Liver (tissue), 9 donors: ENCODE data around the gene KAT6B. TPM values are rescaled to one million over a fixed set of nuclear protein-coding genes. Genes with fewer than 3 reads are reported as not detected.

Source experiments
- DNase-seq: peaks from one replicate; pipeline ENCODE4 v3.0.0-alpha.2; 2017; ENCODE audit warnings: low spot score
- H3K27ac ChIP-seq, 2 donors: one replicate each; pipeline ENCODE4 v1.7.0; 2013; ENCODE audit warnings: inconsistent platforms in 2 of 2, low read length in 2 of 2, control low read depth in 1 of 2, low read depth in 1 of 2, mild to moderate bottlenecking in 1 of 2
- H3K27me3 ChIP-seq, 4 donors: one replicate each; pipeline versions ENCODE4 v1.6.1 to v1.7.0; 2013; ENCODE audit warnings: low read length in 3 of 4, inconsistent platforms in 1 of 4, mild to moderate bottlenecking in 1 of 4, moderate library complexity in 1 of 4; ENCODE audit not compliant: control insufficient read depth in 4 of 4, insufficient read depth in 4 of 4
- H3K36me3 ChIP-seq, 4 donors: one replicate each; pipeline versions ENCODE4 v1.6.1 to v1.7.0; 2013; ENCODE audit warnings: low read length in 3 of 4, mild to moderate bottlenecking in 3 of 4, low read depth in 1 of 4, moderate library complexity in 1 of 4; ENCODE audit not compliant: control insufficient read depth in 4 of 4, insufficient read depth in 3 of 4
- H3K4me1 ChIP-seq, 4 donors: one replicate each; pipeline versions ENCODE4 v1.6.1 to v1.7.0; 2013; ENCODE audit warnings: low read length in 3 of 4, mild to moderate bottlenecking in 3 of 4, moderate library complexity in 1 of 4; ENCODE audit not compliant: control insufficient read depth in 4 of 4, insufficient read depth in 4 of 4
- H3K4me3 ChIP-seq, 3 donors: one replicate each; pipeline versions ENCODE4 v1.6.1 to v1.7.0; 2013; ENCODE audit warnings: low read length in 3 of 3, control low read depth in 1 of 3, low read depth in 1 of 3, mild to moderate bottlenecking in 1 of 3
- H3K9ac ChIP-seq, 2 donors: one replicate each; pipeline ENCODE4 v1.7.0; 2013; ENCODE audit warnings: low read length in 2 of 2, mild to moderate bottlenecking in 2 of 2, moderate library complexity in 2 of 2, control low read depth in 1 of 2, low read depth in 1 of 2
- H3K9me3 ChIP-seq, 4 donors: one replicate each; pipeline versions ENCODE4 v1.6.1 to v1.7.0; 2013; ENCODE audit warnings: low read length in 3 of 4; ENCODE audit not compliant: control insufficient read depth in 4 of 4
- ATF3 ChIP-seq: IDR thresholded peaks from 2 replicates; pipeline ENCODE4 v1.6.1; 2016; ENCODE audit warnings: antibody characterized with exemption
- EGR1 ChIP-seq, 2 donors: IDR thresholded peaks; 2 replicates each; pipeline ENCODE4 v1.6.1; 2016 to 2018; ENCODE audit warnings: antibody characterized with exemption in 2 of 2, low read depth in 2 of 2
- FOXA1 ChIP-seq: IDR thresholded peaks from 2 replicates; pipeline ENCODE4 v1.6.1; 2016; ENCODE audit warnings: antibody characterized with exemption
- FOXA2 ChIP-seq: IDR thresholded peaks from 2 replicates; pipeline ENCODE4 v1.6.1; 2016; ENCODE audit warnings: antibody characterized with exemption
- GABPA ChIP-seq, 2 donors: IDR thresholded peaks in 1 of 2; conservative IDR thresholded peaks in 1 of 2; 2 replicates each; pipeline ENCODE4 v1.6.1; 2016; ENCODE audit warnings: antibody characterized with exemption in 2 of 2, mild to moderate bottlenecking in 1 of 2, moderate library complexity in 1 of 2
- HNF4A ChIP-seq, 2 donors: conservative IDR thresholded peaks; 2 replicates each; pipeline ENCODE4 v1.6.1; 2016; ENCODE audit warnings: antibody characterized with exemption in 2 of 2, mild to moderate bottlenecking in 2 of 2
- HNF4G ChIP-seq: IDR thresholded peaks from 2 replicates; pipeline ENCODE4 v1.6.1; 2016; ENCODE audit warnings: antibody characterized with exemption
- JUND ChIP-seq, 2 donors: IDR thresholded peaks; 2 replicates each; pipeline ENCODE4 v1.6.1; 2016; ENCODE audit warnings: antibody characterized with exemption in 2 of 2
- MAX ChIP-seq: IDR thresholded peaks from 2 replicates; pipeline ENCODE4 v1.6.1; 2016; ENCODE audit warnings: antibody characterized with exemption
- NR2F2 ChIP-seq: IDR thresholded peaks from 2 replicates; pipeline ENCODE4 v1.6.1; 2016; ENCODE audit warnings: antibody characterized with exemption
- RAD21 ChIP-seq, 2 donors: IDR thresholded peaks; 2 replicates each; pipeline ENCODE4 v1.6.1; 2016; ENCODE audit warnings: antibody characterized with exemption in 2 of 2, mild to moderate bottlenecking in 2 of 2
- REST ChIP-seq: IDR thresholded peaks from 2 replicates; pipeline ENCODE4 v1.6.1; 2016; ENCODE audit warnings: antibody characterized with exemption, mild to moderate bottlenecking
- RXRA ChIP-seq, 2 donors: IDR thresholded peaks; 2 replicates each; pipeline ENCODE4 v1.6.1; 2017 to 2018; ENCODE audit warnings: antibody characterized with exemption in 2 of 2, mild to moderate bottlenecking in 1 of 2
- SP1 ChIP-seq: IDR thresholded peaks from 2 replicates; pipeline ENCODE4 v1.6.1; 2018; ENCODE audit warnings: antibody characterized with exemption, mild to moderate bottlenecking
- TAF1 ChIP-seq: conservative IDR thresholded peaks from 2 replicates; pipeline ENCODE4 v1.6.1; 2016; ENCODE audit warnings: antibody characterized with exemption, mild to moderate bottlenecking
- YY1 ChIP-seq: IDR thresholded peaks from 2 replicates; pipeline ENCODE4 v1.6.1; 2016; ENCODE audit warnings: antibody characterized with exemption, mild to moderate bottlenecking
- ZBTB33 ChIP-seq: IDR thresholded peaks from 2 replicates; pipeline ENCODE4 v1.6.1; 2016; ENCODE audit warnings: antibody characterized with exemption
- WGBS: extraction: QIAGEN DNeasy Blood & Tissue Kit; methylation state at CpG from one replicate; pipeline ENCODE4 v1.1.7; 2013; 5-methylcytosine and 5-hydroxymethylcytosine counted together
- polyA plus RNA-seq, 2 donors: library from polyadenylated mRNA; stranded (reverse) in 1 of 2; unstranded in 1 of 2; fragments of 200-250 nt in 1 of 2; fragments of >200 nt in 1 of 2; fragmentation: Nextera tagmentation in 1 of 2; extraction: Ambion mirVana in 1 of 2; gene quantifications; one replicate each; pipeline versions ENCODE4 v1.2.1 to v1.2.3, GENCODE V29; 2013 to 2015
- total RNA-seq, 2 donors: library from RNA; depleted of rRNA; stranded (reverse); fragments of >200 nt; gene quantifications; one replicate each; pipeline ENCODE4 v1.2.3, GENCODE V29; 2014
- donor health status: healthy.
- donor health status: healthy.
- donor health status: healthy.
- donor health status: healthy.
- donor health status: healthy.

Gene KAT6B
- total and polyA plus RNA-seq, 4 donors, result 2.0 to 21.2 (median 8.8) TPM

GRCh38 chr10:74992068-74992467 lies 165.7 kb downstream of the KAT6B start:
- H3K36me3 ChIP-seq, result peaks cover 0 to 6% (median 2%) of the 10 kb centered on the region in 4 donors
- no peak overlapping the region for H3K4me3 ChIP-seq
- no peaks in the 10 kb centered on the region for H3K9me3 ChIP-seq
- no peak for TF ChIP-seq GABPA (IDR thresholded peaks at IDR 0.05 in 1 of 2, conservative IDR thresholded peaks at IDR 0.05 in 1 of 2)
- no peak for TF ChIP-seq HNF4G
- no peak for TF ChIP-seq RAD21 (IDR thresholded peaks at IDR 0.05)
- no peak for TF ChIP-seq SP1
- TF ChIP-seq FOXA1, result no peak
- no peak for TF ChIP-seq REST
- TF ChIP-seq TAF1, result no peak
- TF ChIP-seq ZBTB33, result no peak
- no peak for TF ChIP-seq MAX
- no peak for DNase-seq
- H3K4me1 ChIP-seq, result peaks cover 3 to 15% (median 10%) of the 10 kb centered on the region in 4 donors
- H3K27ac ChIP-seq, result no peak overlapping the region
- no peak overlapping the region for H3K9ac ChIP-seq
- WGBS, result 97% methylated on average over 3 of the region's 3 CpGs
- H3K27me3 ChIP-seq, result no peaks in the 10 kb centered on the region

- TF ChIP-seq HNF4A (conservative IDR thresholded peaks at IDR 0.05) (no peak), GABPA (IDR thresholded peaks at IDR 0.05 in 1 of 2, conservative IDR thresholded peaks at IDR 0.05 in 1 of 2) (no peak), JUND (IDR thresholded peaks at IDR 0.05) (no peak), NR2F2 (no peak), EGR1 (IDR thresholded peaks at IDR 0.05; ENCODE audit: low read depth in 2 of 2) (no peak), ATF3 (no peak), FOXA2 (no peak), TAF1 (no peak), RAD21 (IDR thresholded peaks at IDR 0.05) (no peak), FOXA1 (no peak), MAX (no peak), RXRA (IDR thresholded peaks at IDR 0.05) (no peak), SP1 (no peak), YY1 (no peak)
- H3K36me3 ChIP-seq, result peaks cover 0 to 6% (median 2%) of the 10 kb centered on the region in 4 donors
- WGBS, result 97% methylated on average over 3 of the region's 3 CpGs
- H3K27ac ChIP-seq, result no peak overlapping the region
- no peaks in the 10 kb centered on the region for H3K27me3 ChIP-seq
- H3K9ac ChIP-seq, result no peak overlapping the region
- no peak overlapping the region for H3K4me3 ChIP-seq
- no peaks in the 10 kb centered on the region for H3K9me3 ChIP-seq
- H3K4me1 ChIP-seq, result peaks cover 0 to 4% (median 3%) of the 10 kb centered on the region in 4 donors
- no peak for DNase-seq
Measured at GRCh38 chr10:74993649-74994048, 167.2 kb downstream of the KAT6B start.
